HG02973 (cell line): ENCODE measurements around the gene GNA12.
"Not testable (repeated sequence)": the region's sequence is repeated elsewhere in the genome, so short reads cannot be mapped to it uniquely, and the experiment has no call there.

Experiments
- ATAC-seq: cut with Tn5 transposase; IDR thresholded peaks from one replicate; pipeline ENCODE4 v1.9.1; 2021; ENCODE audit warnings: moderate library complexity; ENCODE audit not compliant: unreplicated experiment

The GNA12 gene

GRCh38 chr7:2864999-2865670 is 21.0 kb upstream of the GNA12 start:
- no peak for ATAC-seq

GRCh38 chr7:2864204-2864985 is 20.3 kb upstream of the GNA12 start:
- no peak for ATAC-seq

GRCh38 chr7:2863461-2864066 is 19.5 kb upstream of the GNA12 start:
- peak; percentile 93 for ATAC-seq

GRCh38 chr7:2862831-2863361 is 18.8 kb upstream of the GNA12 start:
- no peak for ATAC-seq

- no peak for ATAC-seq
Observed at GRCh38 chr7:2861509-2861908, 17.4 kb upstream of the GNA12 start.

GRCh38 chr7:2860627-2861133 is 16.6 kb upstream of the GNA12 start:
- no peak for ATAC-seq

GRCh38 chr7:2859952-2860351 is 15.8 kb upstream of the GNA12 start:
- ATAC-seq: no peak

- no peak for ATAC-seq
Observed at GRCh38 chr7:2858621-2859020, 14.5 kb upstream of the GNA12 start.

GRCh38 chr7:2856388-2857169 is 12.5 kb upstream of the GNA12 start:
- ATAC-seq: no peak

GRCh38 chr7:2855386-2855785 is 11.3 kb upstream of the GNA12 start:
- ATAC-seq: no peak

GRCh38 chr7:2853552-2853951 is 9.4 kb upstream of the GNA12 start:
- ATAC-seq: not testable (repeated sequence)

- ATAC-seq: no peak
Observed at GRCh38 chr7:2853147-2853546, 9.0 kb upstream of the GNA12 start.

- peak; percentile 49 for ATAC-seq
Observed at GRCh38 chr7:2851497-2851896, 7.4 kb upstream of the GNA12 start.

- ATAC-seq: no peak
Observed at GRCh38 chr7:2849941-2850766, 6.0 kb upstream of the GNA12 start.

- no peak for ATAC-seq
Observed at GRCh38 chr7:2845034-2845592, 1.0 kb upstream of the GNA12 start.

- no peak for ATAC-seq
Observed at GRCh38 chr7:2843711-2844152, 376 bp downstream of the GNA12 start.

- ATAC-seq: no peak
Observed at GRCh38 chr7:2843191-2843685, 870 bp downstream of the GNA12 start.

- no peak for ATAC-seq
Observed at GRCh38 chr7:2841907-2842306, 2.2 kb downstream of the GNA12 start.

GRCh38 chr7:2840458-2840857 is 3.6 kb downstream of the GNA12 start:
- ATAC-seq: no peak
